Fibroblast of villous mesenchyme (primary cell): ENCODE results near the gene SCRT2. TPM values are rescaled to one million over a fixed set of nuclear protein-coding genes. Genes with fewer than 3 reads are reported as not detected.

Source experiments
- DNase-seq: peaks from one replicate; pipeline ENCODE4 v3.0.0-alpha.2; 2010; ENCODE audit warnings: low read depth
- H3K4me3 ChIP-seq: 2 replicates; pipeline ENCODE4 v1.5.1; 2011; ENCODE audit warnings: low read depth, mild to moderate bottlenecking, low read length
- CTCF ChIP-seq: IDR thresholded peaks from 2 replicates; pipeline ENCODE4 v1.5.1; 2012; ENCODE audit warnings: low read depth, mild to moderate bottlenecking, low read length; ENCODE audit not compliant: insufficient read depth
- total RNA-seq: library from RNA; depleted of rRNA; stranded (reverse); fragments of >200 nt; gene quantifications from 2 replicates; pipeline ENCODE4 v1.2.3, GENCODE V29; 2012

Gene SCRT2
- total RNA-seq, 1 donor = not detected

GRCh38 chr20:653590-654416 is 21.8 kb downstream of the SCRT2 start:
- no peak for DNase-seq
- H3K4me3 ChIP-seq = peak overlapping the region; percentile 86
- no peak for TF ChIP-seq CTCF

GRCh38 chr20:653110-653589 is 22.5 kb downstream of the SCRT2 start, which contains the start of gene SRXN1:
SRXN1 (minus strand) TSS chr20:653200; CDS start chr20:653185, 15 bp downstream.
- TF ChIP-seq CTCF = peak; percentile 48
- H3K4me3 ChIP-seq = peak within 1 kb of the TSS; percentile 86
- DNase-seq = peak; percentile 94

GRCh38 chr20:652615-653109 is 22.9 kb downstream of the SCRT2 start:
- H3K4me3 ChIP-seq = peak overlapping the region; percentile 86
- no peak for TF ChIP-seq CTCF
- DNase-seq = peak; percentile 16

GRCh38 chr20:651713-652614 is 23.6 kb downstream of the SCRT2 start:
- no peak for DNase-seq
- TF ChIP-seq CTCF = no peak
- H3K4me3 ChIP-seq = peak overlapping the region; percentile 86

- DNase-seq = no peak
- peak; percentile 20 for TF ChIP-seq CTCF
- no peak overlapping the region for H3K4me3 ChIP-seq
Observed at GRCh38 chr20:650954-651353, 24.6 kb downstream of the SCRT2 start.

GRCh38 chr20:650281-650680 is 25.3 kb downstream of the SCRT2 start:
- no peak overlapping the region for H3K4me3 ChIP-seq
- DNase-seq = no peak
- TF ChIP-seq CTCF = no peak
